Caki2 (cell line): Measurements from ENCODE around the gene ATN1. TPM values are rescaled to one million over a fixed set of nuclear protein-coding genes. Genes with fewer than 3 reads are reported as not detected.

ENCODE experiments used
- DNase-seq: peaks from one replicate; pipeline ENCODE4 v3.0.0-alpha.2; 2015; ENCODE audit warnings: low read depth
- in situ Hi-C: cut with HindIII; loops from 2 replicates; pipeline ENCODE4 v1.10.0; 2016; ENCODE audit warnings: low sequenced_read_pairs, low pct_unique_long_range_greater_than_20kb, mixed read lengths
- total RNA-seq: library from RNA; depleted of rRNA; stranded (reverse); fragments of >200 nt; shearing (Covaris generic); gene quantifications from 2 replicates; pipeline ENCODE4 v1.2.3, GENCODE V29; 2014; ENCODE audit warnings: low replicate concordance

Gene ATN1
- total RNA-seq, 1 experiment from 2014 or later: 0.84 TPM

- in situ Hi-C loops: no loop called here
- DNase-seq: peak; percentile 59
These were observed 34.0 kb downstream of the ATN1 start for GRCh38 chr12:6961695-6962284.

GRCh38 chr12:6962285-6963015 is 34.7 kb downstream of the ATN1 start:
- no peak for DNase-seq
- in situ Hi-C loops: no loop called here

GRCh38 chr12:6963016-6963731 is 35.4 kb downstream of the ATN1 start:
- in situ Hi-C loops: no loop called here
- DNase-seq: no peak

GRCh38 chr12:6963791-6964413 is 36.1 kb downstream of the ATN1 start:
- in situ Hi-C loops: no loop called here
- DNase-seq: no peak

GRCh38 chr12:6964605-6965025 is 36.9 kb downstream of the ATN1 start:
- no peak for DNase-seq
- in situ Hi-C loops: no loop called here

GRCh38 chr12:6965026-6965661 is 37.4 kb downstream of the ATN1 start:
- in situ Hi-C loops: no loop called here
- peak; percentile 75 for DNase-seq

GRCh38 chr12:6965714-6966113 is 38.0 kb downstream of the ATN1 start:
- no peak for DNase-seq
- in situ Hi-C loops: no loop called here

GRCh38 chr12:6966351-6966750 is 38.6 kb downstream of the ATN1 start:
- in situ Hi-C loops: no loop called here

GRCh38 chr12:6967651-6968100 is 39.9 kb downstream of the ATN1 start:
- no peak for DNase-seq
- in situ Hi-C loops: no loop called here

More at GRCh38 chr12:6966351-6966750, 38.6 kb downstream of the ATN1 start:
- no peak for DNase-seq

GRCh38 chr12:6968426-6968825 is 40.7 kb downstream of the ATN1 start:
- DNase-seq: no peak
- in situ Hi-C loops: no loop called here

GRCh38 chr12:6970096-6970527 is 42.4 kb downstream of the ATN1 start:
- no peak for DNase-seq
- in situ Hi-C loops: no loop called here

- in situ Hi-C loops: no loop called here
- DNase-seq: no peak
These were observed 46.4 kb downstream of the ATN1 start for GRCh38 chr12:6974180-6974579.

- DNase-seq: no peak
- in situ Hi-C loops: no loop called here
These were observed 47.7 kb downstream of the ATN1 start for GRCh38 chr12:6975297-6976032.

- DNase-seq: no peak
- in situ Hi-C loops: no loop called here
These were observed 49.9 kb downstream of the ATN1 start for GRCh38 chr12:6977653-6978052.

GRCh38 chr12:6978188-6978587 is 50.4 kb downstream of the ATN1 start:
- DNase-seq: no peak
- in situ Hi-C loops: no loop called here

GRCh38 chr12:6978611-6979011 is 50.9 kb downstream of the ATN1 start:
- DNase-seq: no peak
- in situ Hi-C loops: no loop called here

- in situ Hi-C loops: no loop called here
These were observed 51.3 kb downstream of the ATN1 start for GRCh38 chr12:6979021-6979420.

GRCh38 chr12:6979453-6979852 is 51.7 kb downstream of the ATN1 start:
- in situ Hi-C loops: no loop called here
- DNase-seq: no peak

More at GRCh38 chr12:6979021-6979420, 51.3 kb downstream of the ATN1 start:
- DNase-seq: no peak
